Glutamatergic neuron (in vitro differentiated cells): ENCODE measurements around the gene VSTM2B. TPM values are rescaled to one million over a fixed set of nuclear protein-coding genes. Genes with fewer than 3 reads are reported as not detected.

ENCODE experiments used
- DNase-seq: peaks from one replicate; pipeline ENCODE4 v3.0.0; 2022
- H3K27ac Mint-ChIP-seq: one replicate; pipeline ENCODE4 v1.8.0; 2020; ENCODE audit warnings: mild to moderate bottlenecking, mixed read lengths, inconsistent platforms; ENCODE audit not compliant: unreplicated experiment
- H3K27me3 Mint-ChIP-seq: one replicate; pipeline ENCODE4 v1.8.0; 2020; ENCODE audit warnings: mild to moderate bottlenecking, moderate library complexity, mixed read lengths, inconsistent platforms; ENCODE audit not compliant: unreplicated experiment
- H3K36me3 Mint-ChIP-seq: one replicate; pipeline ENCODE4 v1.8.0; 2020; ENCODE audit warnings: mild to moderate bottlenecking, mixed read lengths, inconsistent platforms; ENCODE audit not compliant: unreplicated experiment
- H3K4me1 Mint-ChIP-seq: one replicate; pipeline ENCODE4 v1.8.0; 2020; ENCODE audit warnings: mild to moderate bottlenecking, low read depth, mixed read lengths, inconsistent platforms; ENCODE audit not compliant: unreplicated experiment
- H3K4me3 Mint-ChIP-seq: one replicate; pipeline ENCODE4 v1.8.0; 2020; ENCODE audit warnings: mild to moderate bottlenecking, mixed read lengths, inconsistent platforms; ENCODE audit not compliant: unreplicated experiment
- H3K9me3 Mint-ChIP-seq: one replicate; pipeline ENCODE4 v1.8.0; 2020; ENCODE audit warnings: mild to moderate bottlenecking, moderate library complexity, mixed read lengths, inconsistent platforms; ENCODE audit not compliant: unreplicated experiment
- total RNA-seq: library from RNA; stranded (reverse); fragmentation: NEBNext Ultra II Directional; extraction: Animal tissue kit (Norgen Biotek cat#: 25700); gene quantifications from one replicate; pipeline ENCODE4 v1.2.1, GENCODE V29; 2021; ENCODE audit not compliant: unreplicated experiment
- TF ChIP-seq, protein P1 (sequence below): fragments of 200-600 bp; sonication (generic); IDR thresholded peaks from one replicate; pipeline ENCODE4 v1.5.0; 2021; ENCODE audit not compliant: partially characterized antibody, unreplicated experiment

VSTM2B gene
- total RNA-seq, 1 donor from 2014 or later: 16.6 TPM

DNA sequence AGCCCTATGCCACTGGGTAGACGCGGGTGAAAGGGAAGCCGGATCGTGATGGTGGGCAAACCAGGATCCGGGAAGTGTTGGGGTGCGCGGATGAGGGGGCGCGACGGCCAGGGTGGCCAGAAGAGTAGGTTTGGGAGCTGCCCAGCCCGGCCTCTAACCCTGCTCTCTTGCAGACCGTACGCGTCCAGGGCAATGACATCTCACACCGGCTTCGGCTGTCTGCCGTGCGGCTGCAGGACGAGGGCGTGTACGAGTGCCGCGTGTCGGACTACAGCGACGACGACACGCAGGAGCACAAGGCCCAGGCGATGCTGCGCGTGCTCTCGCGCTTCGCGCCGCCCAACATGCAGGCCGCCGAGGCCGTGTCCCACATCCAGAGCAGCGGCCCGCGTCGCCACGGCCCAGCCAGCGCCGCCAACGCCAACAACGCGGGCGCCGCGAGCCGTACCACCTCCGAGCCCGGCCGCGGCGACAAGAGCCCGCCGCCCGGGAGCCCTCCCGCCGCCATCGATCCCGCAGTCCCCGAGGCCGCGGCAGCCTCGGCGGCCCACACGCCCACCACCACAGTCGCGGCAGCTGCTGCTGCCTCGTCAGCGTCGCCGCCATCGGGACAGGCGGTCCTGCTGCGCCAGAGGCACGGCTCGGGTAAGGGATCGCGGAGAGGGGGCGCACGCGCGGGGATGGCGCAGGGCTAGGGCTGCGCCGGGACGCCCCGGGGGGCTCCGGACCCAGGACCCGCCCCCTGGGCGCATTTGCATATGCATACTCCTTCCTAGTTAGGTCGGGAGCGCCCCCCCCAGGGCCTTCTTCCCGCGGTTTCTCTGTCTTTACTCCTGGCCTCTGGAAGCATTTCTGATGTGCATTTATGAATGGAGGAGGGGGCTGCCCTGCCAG, 4.1 kb downstream of the VSTM2B start:
- peak; percentile 70 for DNase-seq
- H3K9me3 Mint-ChIP-seq: peaks cover 11% of the 10 kb centered on the region
- peak overlapping the region; percentile 89 for H3K4me3 Mint-ChIP-seq
- TF ChIP-seq, protein P1, sequence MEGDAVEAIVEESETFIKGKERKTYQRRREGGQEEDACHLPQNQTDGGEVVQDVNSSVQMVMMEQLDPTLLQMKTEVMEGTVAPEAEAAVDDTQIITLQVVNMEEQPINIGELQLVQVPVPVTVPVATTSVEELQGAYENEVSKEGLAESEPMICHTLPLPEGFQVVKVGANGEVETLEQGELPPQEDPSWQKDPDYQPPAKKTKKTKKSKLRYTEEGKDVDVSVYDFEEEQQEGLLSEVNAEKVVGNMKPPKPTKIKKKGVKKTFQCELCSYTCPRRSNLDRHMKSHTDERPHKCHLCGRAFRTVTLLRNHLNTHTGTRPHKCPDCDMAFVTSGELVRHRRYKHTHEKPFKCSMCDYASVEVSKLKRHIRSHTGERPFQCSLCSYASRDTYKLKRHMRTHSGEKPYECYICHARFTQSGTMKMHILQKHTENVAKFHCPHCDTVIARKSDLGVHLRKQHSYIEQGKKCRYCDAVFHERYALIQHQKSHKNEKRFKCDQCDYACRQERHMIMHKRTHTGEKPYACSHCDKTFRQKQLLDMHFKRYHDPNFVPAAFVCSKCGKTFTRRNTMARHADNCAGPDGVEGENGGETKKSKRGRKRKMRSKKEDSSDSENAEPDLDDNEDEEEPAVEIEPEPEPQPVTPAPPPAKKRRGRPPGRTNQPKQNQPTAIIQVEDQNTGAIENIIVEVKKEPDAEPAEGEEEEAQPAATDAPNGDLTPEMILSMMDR: no peak
- H3K4me1 Mint-ChIP-seq: peaks cover 7% of the 10 kb centered on the region
- H3K27ac Mint-ChIP-seq: peak overlapping the region; percentile 72
- H3K27me3 Mint-ChIP-seq: peaks cover 25% of the 10 kb centered on the region
- peaks cover 5% of the 10 kb centered on the region for H3K36me3 Mint-ChIP-seq

DNA sequence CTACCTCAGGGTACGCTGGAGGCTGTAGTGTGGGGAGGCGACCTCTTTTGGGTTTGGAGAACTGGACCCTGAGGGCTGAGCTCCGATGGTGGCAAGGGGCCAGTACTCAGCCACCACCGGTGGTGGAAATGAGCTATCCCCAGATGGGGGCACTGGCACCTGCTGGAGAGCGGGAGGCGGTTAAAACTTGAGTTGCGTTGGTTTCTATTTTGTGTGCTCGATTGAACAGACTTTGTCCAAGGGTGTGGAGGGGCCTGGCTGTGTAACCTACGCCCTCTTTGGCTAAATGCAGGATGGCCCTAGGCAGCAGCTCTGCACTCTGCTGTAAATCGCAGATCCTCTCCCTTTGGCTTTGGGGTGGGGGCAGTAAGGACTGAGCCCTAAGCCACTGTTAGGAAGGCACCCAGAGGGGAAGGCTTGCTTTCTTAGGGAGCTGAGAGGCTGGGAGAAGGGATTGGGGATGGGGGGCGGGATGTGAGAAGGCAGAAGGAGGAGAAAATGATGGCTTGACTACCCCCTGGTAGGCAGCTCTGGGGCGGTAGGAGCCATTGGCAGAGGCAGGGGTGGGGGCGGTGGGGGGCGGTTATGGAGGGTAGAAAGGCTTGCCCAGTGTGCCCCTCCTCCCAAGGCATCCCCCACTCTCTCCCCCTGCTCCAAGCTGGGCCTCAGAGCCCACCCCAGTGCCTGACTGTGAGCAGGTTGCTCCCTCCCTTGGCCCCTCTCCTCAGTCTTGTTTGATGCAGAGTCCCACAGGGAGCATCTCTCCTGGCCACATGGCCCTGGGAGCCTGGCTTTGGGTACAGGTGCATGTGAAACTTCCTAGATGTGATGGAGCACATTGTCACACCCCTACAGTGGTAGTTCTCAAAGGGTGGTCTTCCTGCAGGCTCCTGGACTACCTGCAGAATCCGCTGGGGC, 5.0 kb downstream of the VSTM2B start:
- peaks cover 7% of the 10 kb centered on the region for H3K4me1 Mint-ChIP-seq
- TF ChIP-seq, protein P1: no peak
- H3K27ac Mint-ChIP-seq: no peak overlapping the region
- H3K27me3 Mint-ChIP-seq: peaks cover 23% of the 10 kb centered on the region
- peak; percentile 8 for DNase-seq
- H3K9me3 Mint-ChIP-seq: peaks cover 10% of the 10 kb centered on the region
- peak overlapping the region; percentile 86 for H3K4me3 Mint-ChIP-seq
- H3K36me3 Mint-ChIP-seq: peaks cover 5% of the 10 kb centered on the region

DNA sequence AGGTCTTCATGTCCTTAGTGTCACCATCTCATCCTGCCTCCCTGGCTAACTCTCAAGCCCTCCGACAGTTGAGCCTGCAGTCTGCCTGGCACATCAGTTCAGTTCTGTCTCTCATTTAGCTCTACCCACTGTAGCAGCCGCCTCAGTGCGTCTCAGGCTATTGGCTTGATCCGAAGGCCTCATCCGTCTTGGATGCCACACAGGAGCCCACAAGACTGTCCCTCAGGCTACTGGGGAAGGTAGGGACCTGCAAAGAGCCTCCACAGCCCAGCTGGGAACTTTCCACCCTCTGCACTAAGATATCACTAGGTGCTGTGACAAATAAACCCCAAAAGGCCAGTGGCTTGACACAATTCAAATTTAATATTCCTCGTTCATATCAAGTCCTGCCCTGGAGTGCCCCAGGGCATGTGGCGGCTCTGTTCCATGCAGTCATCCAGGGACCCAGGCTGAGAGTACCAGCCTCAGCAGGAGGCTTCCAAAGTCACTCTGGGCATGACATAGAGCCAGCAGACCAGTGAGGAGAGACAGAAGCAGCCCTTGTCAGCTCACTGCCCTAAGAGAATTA, 5.7 kb downstream of the VSTM2B start:
- Mint-ChIP-seq H3K27me3 (peaks cover 21% of the 10 kb centered on the region), H3K4me3 (peak overlapping the region; percentile 30)

DNA sequence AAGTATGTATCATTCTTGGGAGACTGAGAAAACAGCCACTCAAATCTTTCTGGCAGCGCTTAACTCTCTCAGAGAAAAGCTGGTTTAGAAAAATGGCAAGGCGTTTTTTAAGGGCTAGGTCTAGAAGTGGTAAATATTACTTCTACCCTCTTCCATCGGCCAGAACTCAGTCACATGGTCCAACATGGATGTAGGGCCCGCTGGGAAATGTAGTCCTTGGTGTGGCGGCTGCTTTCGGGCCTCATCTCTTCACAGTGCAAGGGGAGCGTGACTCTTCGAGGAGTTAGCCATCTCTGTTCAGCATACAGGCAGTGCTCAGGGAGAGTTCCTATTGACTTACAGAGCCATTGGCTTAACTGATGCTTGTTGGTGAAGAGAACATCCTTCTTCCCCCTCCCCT, 6.3 kb downstream of the VSTM2B start:
- Mint-ChIP-seq H3K36me3 (peaks cover 5% of the 10 kb centered on the region), H3K9me3 (peaks cover 10% of the 10 kb centered on the region), H3K27me3 (peaks cover 21% of the 10 kb centered on the region), H3K4me1 (peaks cover 7% of the 10 kb centered on the region), H3K27ac (no peak overlapping the region), H3K4me3 (no peak overlapping the region)
- TF ChIP-seq, protein P1: no peak
- peak; percentile 8 for DNase-seq

More for the DNA sequence above, 5.7 kb downstream of the VSTM2B start:
- peaks cover 10% of the 10 kb centered on the region for H3K9me3 Mint-ChIP-seq
- H3K4me1 Mint-ChIP-seq: peaks cover 7% of the 10 kb centered on the region
- TF ChIP-seq, protein P1: no peak
- peaks cover 5% of the 10 kb centered on the region for H3K36me3 Mint-ChIP-seq
- DNase-seq: peak; percentile 11
- no peak overlapping the region for H3K27ac Mint-ChIP-seq
